ENCODE measurements around the gene PLA2G2D.

Gene PLA2G2D

GRCh38 chr1:20089328-20090077 is 29.8 kb downstream of the PLA2G2D start:
- in situ Hi-C loops (cut with MboI; ENCODE audit: low sequenced_read_pairs) = no loop called here

DNA sequence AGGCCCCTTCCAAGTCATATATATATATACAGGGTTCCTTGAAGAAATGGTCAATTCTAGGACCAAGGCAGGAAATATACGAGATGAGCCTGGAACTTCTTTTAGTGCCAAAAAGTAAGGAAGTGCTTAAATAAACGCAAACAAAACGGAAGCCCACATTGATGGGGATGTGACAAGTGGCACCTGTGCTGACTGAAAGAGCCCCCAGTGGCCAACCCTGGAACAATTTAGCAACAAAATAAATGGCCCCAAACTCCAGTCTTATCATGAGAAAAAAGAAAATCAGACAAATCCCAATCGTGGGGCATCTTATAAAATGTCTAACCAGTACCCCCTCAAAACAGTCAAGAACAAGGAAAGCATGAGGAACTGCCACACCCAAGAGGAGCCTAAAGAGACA is 31.7 kb downstream of the PLA2G2D start:
- in situ Hi-C loops (cut with MboI; ENCODE audit: low sequenced_read_pairs) = no loop called here

DNA sequence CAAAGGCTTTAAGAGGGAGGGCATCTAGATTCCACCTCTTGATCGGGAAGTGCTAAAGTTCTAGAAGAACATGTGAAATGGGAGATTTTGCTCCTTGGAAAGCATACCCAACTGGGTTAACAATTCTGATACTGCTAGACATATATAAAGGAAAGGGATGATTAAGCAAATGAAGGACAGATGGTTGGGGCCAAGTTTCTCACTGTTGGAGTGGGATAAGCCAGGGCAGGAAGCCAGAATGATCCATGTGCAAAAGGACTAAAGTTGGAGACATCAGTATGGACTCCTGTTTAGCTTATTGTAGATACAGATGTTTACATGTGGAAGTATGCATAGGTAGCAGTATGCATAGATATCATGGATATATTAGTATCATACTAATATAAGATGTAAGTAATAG is 32.5 kb downstream of the PLA2G2D start:
- in situ Hi-C loops (cut with MboI; ENCODE audit: low sequenced_read_pairs) = no loop called here

GRCh38 chr1:20083178-20083944 is 36.0 kb downstream of the PLA2G2D start:
- in situ Hi-C loops (cut with MboI; ENCODE audit: low sequenced_read_pairs) = no loop called here

DNA sequence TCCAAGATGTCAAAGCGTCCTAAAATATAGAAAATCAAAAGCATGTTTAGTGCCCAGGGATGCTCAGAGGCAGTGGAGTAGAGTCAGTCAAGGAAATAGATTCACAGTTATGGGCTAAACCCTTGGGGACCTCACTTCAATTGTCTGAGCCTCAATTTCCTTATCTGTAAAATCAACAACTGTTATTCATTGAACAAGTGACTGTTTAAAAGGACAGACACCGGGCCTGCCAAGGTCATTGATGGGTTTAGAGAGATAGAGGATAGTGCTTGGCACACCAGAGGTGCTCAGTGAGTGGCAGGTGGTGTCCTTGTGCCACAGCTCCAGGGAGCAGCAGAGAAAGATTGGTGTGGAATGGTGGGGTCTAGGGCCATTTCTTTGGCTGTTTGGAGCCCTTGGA is 36.6 kb downstream of the PLA2G2D start:
- in situ Hi-C loops (cut with MboI; ENCODE audit: low sequenced_read_pairs) = no loop called here

- in situ Hi-C loops (cut with MboI; ENCODE audit: low sequenced_read_pairs) = no loop called here
These were observed 38.0 kb downstream of the PLA2G2D start for GRCh38 chr1:20081353-20081810.

DNA sequence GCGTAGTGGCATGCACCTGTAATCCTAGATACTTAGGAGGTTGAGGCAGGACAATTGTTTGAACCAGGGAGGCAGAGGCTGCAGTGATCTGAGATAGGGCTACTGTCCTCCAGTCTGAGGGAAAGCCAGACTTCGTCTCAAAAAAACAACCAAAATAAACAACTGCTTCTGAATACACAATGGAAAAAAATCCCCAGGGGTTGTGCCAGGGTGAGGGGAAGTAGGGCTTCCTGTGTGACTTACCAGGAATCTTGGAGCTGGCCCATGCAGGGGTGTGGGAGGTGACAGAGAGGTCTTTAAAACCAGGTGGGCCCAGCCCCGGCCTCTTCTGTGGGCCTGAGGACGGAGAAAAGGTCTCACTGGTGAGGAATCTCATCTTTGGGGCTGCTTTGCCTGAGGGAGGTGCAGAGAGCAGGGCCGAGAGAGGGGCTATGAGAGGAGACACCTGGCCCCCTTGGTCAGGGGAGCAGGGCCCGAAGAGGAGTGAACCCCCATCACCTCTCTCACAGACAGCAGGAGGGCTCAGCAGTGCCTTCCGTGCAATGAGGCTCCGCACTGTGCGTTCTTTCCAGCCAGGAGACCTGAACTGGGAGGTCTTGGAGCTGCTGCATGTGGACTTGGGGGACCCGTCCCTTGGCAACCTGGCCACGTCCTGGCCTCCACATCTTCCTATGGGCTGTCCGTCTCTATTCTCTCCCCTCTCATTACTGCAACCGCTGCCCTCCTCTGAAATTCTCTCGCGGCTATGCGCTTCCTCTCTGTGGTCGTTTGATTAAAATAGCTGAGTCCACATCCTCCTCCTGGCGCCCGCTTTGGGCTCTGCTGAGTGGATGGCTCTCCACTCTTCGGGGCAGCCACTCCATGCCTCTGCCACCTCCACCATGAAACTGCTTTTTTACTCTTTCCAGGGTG is 38.6 kb downstream of the PLA2G2D start:
- in situ Hi-C loops (cut with MboI; ENCODE audit: low sequenced_read_pairs) = no loop called here

GRCh38 chr1:20079661-20080305 is 39.6 kb downstream of the PLA2G2D start:
- in situ Hi-C loops (cut with MboI; ENCODE audit: low sequenced_read_pairs) = no loop called here

GRCh38 chr1:20078711-20079110 is 40.6 kb downstream of the PLA2G2D start:
- in situ Hi-C loops (cut with MboI; ENCODE audit: low sequenced_read_pairs) = no loop called here

DNA sequence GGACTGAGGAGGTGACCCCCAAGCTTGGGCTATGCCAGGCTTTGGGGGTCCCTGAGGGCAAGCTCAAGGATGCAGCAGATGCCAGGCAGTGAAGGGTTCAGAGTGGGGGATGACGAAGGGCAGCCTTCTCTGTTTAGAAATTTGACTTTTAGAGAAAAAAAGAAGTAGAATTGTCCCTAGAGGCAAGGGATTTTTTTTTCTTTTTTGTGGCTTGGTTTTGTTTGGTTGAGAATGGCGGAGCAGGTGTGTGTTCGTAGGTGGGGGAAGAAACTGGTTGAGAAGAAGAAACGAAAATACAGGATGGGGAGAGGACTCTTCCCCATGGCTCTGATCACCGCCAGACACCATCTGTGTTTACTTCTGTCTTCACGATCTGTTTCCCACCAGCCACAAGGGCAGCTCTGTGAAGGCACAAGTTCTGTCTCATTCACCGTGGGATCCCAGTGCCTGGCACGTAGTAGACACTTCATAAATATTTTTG is 41.1 kb downstream of the PLA2G2D start:
- in situ Hi-C loops (cut with MboI; ENCODE audit: low sequenced_read_pairs) = no loop called here

DNA sequence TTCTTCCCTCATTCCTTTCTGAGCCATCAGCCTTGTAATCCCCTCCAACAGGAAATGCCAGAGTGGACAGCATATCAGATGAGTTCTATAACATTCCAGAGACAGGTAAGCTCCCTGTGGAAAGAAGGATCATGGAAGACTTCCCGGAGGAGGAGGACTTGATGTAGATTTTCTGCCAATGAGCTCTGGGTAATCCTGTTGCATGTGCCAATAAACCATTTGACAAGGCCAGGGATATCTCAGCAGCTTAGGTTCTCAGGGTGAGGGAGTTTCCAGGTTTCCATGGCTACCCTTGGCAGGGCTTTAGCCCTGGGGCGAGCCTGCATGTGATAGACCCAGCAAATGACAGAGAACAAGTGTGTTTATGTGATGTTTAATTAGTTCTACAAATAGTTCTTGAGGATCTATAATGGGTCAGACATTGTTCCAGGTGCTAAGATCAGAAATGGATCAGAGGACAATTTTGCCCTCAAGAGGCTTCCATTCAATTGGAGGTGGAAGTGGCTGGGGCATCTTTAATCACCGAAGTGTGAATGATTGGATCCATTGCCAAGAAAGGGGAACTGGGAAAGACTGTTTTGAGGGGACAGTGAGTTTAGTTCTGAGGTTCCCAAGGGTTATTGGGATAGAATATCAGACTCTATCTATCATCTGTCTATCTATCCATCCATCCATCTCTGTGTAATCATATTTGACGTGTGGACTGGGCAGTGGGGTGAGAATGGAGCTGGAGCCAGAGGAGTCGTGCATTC is 42.5 kb downstream of the PLA2G2D start:
- in situ Hi-C loops (cut with MboI; ENCODE audit: low sequenced_read_pairs) = no loop called here

DNA sequence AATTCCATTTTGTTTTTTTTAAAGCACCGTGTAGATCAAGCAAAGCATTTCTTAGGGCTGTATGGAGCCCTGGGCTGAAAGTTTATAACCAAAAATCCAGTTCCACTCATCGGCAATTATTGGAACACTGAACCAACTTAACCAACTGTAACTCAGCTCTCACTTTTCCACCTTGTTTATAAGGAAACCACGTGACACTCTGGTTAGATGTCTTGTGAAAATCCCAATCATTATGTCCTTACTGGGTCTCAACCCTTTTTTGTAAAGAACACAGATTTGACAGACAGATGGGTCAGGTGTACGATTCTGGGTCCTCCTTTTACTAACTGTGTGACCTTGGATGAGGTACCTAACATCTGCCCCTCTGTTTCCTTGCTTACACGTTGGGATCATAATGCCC is 43.1 kb downstream of the PLA2G2D start:
- in situ Hi-C loops (cut with MboI; ENCODE audit: low sequenced_read_pairs) = no loop called here

GRCh38 chr1:20075345-20075744 is 44.0 kb downstream of the PLA2G2D start:
- in situ Hi-C loops (cut with MboI; ENCODE audit: low sequenced_read_pairs) = no loop called here

DNA sequence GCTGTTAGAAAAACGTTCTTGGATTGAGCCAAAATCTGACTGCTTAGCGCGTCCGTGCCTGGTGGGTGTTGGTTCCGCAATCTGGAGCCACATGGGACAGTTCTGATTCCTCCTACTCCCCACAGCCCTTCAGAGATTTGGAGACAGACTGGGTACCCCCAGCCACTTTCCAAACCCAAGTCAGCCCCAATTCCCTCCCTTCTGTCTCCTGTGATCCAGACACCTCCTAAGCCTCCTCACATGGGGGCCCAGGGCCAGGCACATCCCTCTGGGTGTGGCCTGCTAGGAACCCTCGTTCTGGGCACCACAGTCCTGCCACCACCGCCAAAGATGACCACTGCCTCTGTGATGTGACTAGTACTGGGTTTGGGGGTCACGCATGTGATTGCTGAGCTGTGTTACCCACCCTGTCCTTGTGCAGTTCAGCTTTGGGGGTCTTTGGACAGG is 44.6 kb downstream of the PLA2G2D start:
- in situ Hi-C loops (cut with MboI; ENCODE audit: low sequenced_read_pairs) = no loop called here

DNA sequence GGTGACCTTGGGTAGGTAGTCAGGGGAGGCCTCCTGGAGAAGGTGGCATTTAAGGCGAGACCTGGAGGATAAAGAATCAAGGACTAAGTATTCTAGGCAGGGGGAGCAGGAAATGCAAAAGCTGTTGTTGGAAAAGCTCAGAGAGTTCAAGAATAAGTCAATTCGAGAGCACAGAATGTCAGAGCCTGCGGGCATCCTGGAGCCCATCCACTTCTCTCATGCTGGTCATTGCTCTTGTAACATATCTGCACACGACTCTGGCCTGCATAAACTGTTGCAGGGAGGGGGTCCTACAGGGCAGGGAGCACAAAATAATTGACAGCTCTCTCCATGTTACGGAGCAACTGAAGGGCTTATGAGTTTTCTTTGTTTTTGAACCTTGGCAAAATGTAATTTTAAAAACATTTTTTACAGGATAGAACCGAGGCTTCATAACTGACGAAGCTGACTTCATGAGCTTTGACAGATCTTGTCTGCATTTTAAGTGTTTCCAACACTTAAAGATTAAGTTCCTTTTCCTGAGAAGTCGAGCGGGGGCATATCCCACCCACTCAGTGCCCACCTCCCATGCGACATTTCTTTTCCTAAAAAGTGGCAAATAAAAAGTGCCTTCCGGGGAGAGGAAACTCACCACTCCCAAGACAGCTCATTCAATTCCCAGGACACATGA is 45.1 kb downstream of the PLA2G2D start:
- in situ Hi-C loops (cut with MboI; ENCODE audit: low sequenced_read_pairs) = no loop called here

DNA sequence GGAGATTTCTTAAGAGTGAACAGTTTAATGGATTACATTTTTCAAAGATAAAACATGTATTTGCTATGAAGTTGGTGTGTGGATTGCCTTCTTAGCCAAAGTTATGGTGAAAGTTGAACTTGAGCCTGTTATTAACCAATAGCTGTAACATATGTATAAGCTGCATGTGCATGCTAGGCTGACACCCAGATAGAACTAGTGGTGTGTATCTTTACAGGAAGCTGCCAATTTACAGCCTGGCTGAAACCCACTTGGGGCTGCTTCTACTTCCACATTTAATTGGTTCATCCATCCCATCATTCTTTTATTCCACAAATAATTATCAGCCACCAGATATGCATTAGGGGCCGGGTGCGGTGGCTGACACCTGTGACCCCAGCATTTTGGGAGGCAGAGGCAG is 46.1 kb downstream of the PLA2G2D start:
- in situ Hi-C loops (cut with MboI; ENCODE audit: low sequenced_read_pairs) = no loop called here

GRCh38 chr1:20072771-20073170 is 46.6 kb downstream of the PLA2G2D start:
- in situ Hi-C loops (cut with MboI; ENCODE audit: low sequenced_read_pairs) = no loop called here

DNA sequence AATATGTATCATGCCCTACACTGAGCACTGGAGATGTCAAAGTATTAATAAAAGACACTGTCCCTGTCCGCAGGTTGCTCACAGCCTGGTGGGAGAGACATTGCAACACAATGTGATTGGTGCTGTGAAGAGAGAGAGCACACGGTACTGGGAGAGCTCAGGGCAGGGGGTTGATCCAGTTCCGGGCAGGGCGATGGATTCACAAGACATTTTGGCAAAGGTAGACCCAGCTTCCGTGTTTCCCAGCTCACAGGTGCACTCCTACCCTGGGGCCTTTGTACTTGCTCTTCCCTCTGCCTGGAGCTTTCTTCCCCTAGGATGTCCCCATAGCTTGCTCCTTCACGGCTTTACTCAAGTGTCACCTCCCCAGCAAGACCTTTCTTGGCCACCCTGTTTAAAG is 47.9 kb downstream of the PLA2G2D start:
- in situ Hi-C loops (cut with MboI; ENCODE audit: low sequenced_read_pairs) = no loop called here

- in situ Hi-C loops (cut with MboI; ENCODE audit: low sequenced_read_pairs) = no loop called here
These were observed 49.0 kb downstream of the PLA2G2D start for GRCh38 chr1:20070357-20070756.
